SIG-M5 treated with dmso at 0.1 percent for 504 hours (cell line): ENCODE measurements around the gene MATN4.

Experiments
- DNase-seq: peaks from one replicate; lab custom pipeline; 2025; ENCODE audit not compliant: unreplicated experiment; lab: John Stamatoyannopoulos, UW

The MATN4 gene

DNA sequence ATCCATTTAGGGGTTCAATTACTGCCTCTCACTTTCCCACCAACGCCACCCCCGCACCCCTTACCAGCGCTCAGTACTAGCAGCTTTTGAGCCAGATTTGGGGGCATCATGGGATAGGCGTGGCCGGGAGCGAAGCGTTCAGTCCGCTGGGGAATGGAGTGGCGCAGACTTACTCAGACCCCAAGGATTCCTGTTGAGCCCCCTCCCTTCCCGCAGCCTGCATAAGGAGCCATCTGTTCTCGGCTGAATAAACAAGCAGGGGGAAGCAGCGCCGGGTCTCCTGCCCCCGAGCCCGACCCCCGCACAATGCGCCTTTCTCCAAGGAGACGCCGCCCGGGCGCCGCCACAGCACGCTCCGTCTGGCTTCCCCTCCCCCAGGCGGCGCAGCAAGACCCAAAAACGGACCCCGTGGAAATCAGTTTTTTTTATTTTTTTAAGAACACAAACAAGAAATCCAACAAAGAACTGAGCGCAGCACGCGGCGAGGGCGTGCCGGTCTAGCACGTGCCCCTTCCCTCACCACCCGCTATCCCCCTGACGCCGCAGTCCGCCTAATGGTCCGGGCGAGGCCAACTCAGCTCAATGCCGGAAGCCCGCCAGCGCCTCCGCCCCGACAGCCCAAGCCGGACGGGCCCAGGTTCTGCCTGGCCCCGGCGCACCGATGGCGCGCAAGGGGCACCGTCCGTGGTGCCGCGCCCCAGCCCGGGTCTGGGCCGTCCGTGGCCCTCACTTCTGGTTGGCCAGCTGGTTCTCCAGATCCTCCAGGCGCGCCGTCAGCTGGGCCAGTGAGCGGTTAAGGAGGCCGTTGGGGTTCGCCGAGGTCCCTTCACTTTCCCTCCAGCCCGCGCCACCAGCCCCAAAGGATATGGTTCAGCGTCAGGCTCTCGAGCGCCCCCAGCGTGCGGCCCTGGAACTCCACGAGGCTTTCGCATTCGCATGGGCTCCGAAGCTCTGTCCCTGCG, 14.8 kb downstream of the MATN4 start:
- peak; percentile 71 for DNase-seq

DNA sequence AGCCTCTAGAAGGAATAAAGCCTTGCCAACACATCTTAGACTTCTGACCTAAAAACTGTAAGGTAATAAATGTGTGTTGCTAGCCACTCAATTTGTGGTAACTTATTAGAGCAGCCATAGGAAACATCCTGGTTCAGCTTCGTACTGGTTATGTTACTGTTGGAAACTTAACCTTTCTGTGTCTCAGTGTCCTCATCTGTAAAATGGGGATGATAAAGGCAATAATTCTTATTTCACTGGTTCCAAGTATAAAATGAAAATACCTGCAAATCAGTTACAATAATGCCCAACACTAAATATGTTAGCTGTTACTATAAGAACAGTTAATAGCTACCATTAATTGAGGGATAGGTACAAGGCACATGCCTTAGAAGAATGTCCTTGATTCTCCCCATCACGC, 15.8 kb downstream of the MATN4 start:
- no peak for DNase-seq

DNA sequence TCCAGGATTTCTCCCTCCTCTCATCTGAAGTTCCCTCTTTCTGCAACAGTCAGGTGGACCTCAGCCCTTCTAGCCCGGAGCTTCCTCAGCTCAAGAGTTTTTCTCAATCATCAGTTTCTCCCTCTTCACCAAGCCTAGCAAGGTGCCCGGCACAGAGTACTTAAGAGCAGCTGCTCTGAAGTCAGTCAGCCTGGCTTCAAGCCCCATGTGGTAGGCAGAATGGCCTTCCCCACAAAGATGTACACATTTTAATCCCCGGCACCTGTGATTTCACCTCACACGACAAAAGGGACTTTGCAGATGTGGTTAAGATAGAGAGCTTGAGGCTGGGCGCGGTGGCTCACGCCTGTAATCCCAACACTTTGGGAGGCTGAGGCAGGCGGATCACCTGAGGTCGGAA, 16.6 kb downstream of the MATN4 start:
- no peak for DNase-seq

DNA sequence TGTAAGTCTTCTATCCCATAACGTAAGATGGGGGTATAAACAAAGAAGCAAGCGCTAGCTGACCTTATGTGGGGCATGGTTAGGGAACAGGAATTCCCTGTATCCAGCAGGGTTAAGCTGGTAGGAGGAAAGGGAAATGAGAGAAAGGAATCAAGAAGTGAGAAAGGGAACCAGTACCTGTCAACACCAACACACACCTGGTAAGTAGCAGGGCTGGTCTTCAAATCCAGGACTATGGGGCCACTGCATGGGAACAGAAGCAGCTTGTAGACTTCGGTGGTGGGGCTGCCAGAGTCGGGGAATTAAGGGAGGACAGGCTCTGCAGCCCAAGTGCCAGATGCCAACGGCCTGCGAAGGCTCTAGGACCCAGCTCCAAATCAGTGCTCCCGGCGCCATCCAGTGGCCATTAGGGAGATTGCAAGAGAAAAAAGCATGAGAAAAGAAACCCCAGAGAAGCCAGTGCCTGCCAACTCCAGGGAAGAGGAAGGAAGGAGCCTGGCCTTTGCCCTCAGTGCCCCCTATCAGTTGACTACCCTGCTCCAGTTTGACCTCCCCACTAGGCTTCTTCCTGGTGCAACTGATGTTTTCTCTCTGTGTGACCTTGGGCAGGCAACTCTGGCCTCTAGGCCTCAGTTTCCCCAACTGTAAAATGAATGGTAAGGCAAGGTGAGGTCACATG, 17.3 kb downstream of the MATN4 start:
- peak; percentile 83 for DNase-seq

DNA sequence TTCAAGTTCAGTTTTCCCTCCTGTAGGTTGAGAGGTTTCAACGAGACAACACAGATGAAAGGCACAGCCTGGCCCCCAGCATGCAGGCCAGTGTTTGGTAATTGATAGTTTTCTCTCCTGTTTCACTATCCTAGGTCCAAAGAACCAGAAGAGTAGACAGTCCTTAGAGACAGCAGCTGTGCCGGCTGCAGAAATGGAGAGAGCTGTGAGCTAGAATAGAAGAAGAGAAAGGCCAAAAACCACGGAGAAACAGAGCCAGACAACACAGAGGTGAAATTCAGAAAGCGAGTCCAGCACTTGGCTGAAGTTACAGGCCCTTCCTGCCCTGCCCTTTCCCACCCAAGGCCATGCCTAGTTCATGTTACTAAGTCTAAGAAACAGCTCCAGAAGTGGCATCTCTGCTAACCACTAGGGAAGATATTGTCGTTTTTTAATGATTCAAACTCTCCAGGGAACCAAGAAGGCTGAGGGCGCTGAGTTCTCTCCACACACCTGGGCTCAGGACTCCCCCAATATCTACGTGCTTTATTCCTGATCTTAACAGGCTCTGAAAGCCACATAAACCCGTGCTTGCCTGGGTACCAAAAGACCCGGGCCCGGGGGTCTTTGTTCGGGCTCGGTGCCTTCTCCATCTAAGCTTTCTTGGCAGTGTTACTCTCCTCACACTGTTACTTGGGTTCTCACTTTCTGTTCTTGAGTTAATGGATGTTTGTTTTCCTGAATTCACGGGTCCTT, 18.0 kb downstream of the MATN4 start:
- DNase-seq: no peak

DNA sequence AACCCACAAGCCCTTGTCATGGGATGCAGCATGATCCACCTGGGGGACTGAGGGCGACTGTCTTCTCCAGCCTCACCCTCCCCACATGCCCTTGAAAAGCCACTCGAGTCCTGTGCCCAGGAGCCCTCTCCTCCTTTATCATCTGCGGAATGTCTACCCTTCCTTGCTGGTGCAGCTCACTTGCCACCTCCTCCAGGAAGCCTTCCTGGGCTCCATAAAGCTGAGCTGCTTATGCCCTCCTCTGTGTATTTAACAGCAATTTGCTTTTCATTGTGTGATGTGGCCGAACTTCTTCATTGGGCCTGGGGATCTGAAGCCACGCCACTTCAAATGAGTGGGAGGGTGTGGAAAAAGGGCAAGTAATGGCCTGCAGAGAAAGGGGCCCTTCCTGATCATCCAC, 19.2 kb downstream of the MATN4 start:
- DNase-seq: no peak

DNA sequence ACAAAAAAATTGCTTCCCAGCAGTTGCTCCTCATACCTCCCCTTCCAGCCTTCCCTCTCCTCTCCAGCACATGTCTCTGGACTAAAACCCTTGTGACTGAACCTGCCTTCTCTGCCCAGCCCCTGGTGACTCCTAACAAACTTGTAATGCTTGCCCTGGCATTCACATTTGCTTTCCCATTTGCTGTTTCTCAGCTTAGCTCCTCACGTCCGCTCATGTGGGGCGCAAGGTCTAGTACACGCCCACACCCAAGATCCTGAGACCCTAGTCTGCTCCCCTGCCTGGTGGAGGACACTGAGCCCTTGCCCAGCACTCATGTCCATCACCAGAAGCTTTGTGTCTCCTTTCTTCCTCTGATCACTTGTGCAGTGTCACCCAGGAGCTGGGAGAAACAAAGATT, 19.7 kb downstream of the MATN4 start:
- DNase-seq: no peak

DNA sequence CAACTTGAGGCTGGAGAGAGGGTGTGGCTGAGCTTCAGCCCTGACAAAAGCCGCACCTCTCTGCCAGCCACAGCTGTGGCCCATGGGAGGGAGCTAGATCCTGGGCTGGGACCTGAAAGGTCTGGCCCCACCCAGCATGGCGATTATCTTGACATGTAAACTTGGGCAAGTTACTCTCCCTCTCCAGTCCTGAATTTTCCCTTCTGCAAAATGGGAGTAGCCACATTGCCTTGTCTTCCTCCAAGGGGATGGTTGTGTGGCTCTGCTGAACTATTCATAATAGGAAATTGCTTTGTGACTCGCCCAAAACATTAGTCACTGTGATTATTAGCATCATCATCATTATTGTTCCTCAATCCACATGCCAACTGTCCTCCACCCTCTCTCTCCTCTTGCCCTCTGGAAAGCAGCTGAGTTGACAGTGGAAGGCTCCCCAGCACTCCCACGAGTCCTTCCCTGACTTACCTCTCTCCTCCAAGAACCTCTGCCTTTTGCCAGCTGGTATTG, 24.5 kb downstream of the MATN4 start:
- no peak for DNase-seq

DNA sequence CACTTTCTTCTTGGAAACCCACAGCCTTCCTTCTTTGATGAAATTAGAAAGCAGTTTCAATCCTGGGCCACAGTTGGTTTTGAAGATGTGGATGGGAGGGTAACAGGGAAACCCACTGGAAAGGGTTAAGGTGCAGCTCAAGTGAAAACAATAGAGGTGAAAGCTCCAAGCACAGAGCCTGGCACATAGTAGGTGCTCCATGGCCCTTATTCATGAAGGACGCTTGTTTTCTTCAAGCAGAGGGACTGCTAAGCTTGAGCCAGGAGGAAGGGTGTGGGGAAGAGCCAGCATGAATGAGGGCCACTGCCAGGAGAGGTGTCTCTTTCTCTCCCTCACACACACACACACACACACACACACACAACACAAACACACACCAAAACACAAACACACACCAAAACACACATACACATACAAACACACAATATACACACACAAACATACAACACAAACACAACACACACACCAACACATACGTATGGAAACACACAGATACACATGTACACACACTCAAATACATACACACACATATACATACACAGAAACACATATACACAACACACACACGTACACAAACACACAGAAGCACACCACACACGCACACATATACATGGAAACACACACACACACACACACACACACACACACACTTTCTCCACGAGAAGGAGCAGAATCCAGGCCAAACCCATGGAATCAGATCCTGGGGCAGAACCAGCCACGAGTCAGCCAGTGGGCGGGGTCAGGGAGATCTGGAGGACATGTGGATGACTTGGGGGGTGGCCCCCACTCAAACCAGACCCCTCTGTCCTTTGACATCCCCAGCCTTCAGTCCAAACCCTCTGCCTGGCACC, 25.2 kb downstream of the MATN4 start:
- DNase-seq: no peak

DNA sequence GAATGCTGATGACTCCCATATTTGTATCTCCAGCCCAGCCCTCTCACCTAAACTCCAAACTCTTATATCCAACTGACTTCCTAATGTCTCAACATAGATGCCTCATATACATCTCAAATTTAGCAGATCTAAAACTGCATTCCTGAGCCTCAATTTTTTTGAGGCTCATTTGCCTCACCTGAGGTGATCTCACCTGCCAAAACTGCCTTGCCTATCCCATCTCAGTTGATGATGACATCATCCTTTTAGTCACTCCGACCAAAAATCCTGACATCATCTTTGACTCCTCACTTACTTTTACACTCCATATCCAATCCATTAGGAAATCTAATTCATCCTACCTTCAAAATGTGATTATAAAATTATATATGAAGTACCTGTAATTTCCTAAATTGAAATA, 28.1 kb downstream of the MATN4 start:
- DNase-seq: no peak

DNA sequence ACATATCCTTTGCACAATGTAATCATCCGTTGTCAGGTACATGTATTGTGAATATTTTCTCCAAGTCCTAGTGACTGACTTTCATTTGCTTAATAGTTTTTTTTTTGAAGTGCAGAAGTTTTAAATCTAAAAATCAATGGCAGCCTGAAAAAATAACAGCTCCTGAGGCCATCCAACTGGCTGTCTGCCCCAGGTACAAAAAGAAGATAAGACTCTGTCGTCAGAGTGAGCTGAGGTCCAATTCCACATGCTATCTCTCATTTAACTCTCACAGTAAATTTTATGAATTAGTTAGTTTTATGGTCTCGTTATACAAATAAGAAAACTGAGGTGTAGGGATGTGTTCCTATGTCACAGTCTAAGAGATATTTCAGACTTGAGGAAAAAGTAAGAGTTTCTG, 32.8 kb downstream of the MATN4 start:
- DNase-seq: no peak

DNA sequence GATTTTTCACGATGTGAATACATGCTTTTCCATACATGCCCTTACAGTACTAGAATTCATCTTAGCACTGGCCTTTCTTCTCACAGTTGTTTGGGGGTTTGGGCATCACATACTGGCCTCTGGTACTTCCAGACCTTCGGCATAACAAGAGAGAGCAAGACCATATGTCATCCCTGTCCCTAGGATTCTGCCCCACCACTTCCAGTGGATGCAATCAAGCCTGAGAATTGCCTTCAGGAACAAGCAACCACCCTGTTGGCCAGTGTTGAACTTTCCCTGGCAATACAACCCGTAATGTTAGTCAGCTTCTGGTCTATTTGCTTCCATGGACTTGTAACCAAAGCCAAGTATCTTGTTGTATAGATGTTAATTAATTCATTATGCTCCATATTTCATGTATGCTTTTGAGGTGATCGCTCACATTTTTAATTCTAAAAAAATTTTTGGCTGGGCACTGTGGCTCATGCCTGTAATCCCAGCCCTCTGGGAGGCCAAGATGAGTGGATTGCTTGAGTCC, 38.3 kb downstream of the MATN4 start:
- no peak for DNase-seq

DNA sequence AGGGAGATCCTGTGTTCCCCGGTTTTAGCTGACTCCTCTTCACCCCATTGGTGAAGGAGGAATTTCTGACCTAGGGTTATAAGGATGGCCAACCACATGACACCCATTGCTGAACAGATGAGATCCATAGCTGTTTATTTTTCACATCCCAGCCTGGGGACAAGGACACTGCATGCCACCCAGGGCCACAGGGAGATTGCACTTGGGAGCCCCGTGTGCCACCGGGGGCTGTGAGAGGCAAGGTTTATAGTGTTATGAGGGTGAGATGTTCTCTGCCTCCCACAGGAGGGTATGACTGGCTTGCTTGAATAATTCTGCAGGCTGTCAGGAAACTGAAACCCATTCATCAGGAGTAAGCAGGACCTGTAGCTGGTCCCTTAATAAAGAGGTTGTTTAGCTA, 39.0 kb downstream of the MATN4 start:
- no peak for DNase-seq

DNA sequence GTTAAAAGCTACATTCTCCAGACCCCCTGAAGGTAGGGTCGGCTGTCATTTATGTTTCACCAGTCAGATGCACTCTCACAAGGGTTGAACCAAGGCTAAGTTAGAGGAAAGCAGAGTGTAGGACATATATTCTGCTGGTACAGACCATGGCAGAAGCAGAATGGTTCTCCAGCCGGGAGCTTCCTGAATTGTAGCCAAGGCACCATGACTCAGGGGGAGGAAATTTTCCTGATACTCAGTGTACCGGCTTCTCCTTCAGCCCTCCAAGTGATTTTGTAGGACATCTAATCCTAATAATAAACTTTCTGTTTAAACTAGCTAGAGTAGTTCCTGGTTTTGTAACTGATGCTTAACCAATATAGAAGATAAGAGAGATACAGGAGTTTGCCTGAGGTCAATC, 39.6 kb downstream of the MATN4 start:
- no peak for DNase-seq

DNA sequence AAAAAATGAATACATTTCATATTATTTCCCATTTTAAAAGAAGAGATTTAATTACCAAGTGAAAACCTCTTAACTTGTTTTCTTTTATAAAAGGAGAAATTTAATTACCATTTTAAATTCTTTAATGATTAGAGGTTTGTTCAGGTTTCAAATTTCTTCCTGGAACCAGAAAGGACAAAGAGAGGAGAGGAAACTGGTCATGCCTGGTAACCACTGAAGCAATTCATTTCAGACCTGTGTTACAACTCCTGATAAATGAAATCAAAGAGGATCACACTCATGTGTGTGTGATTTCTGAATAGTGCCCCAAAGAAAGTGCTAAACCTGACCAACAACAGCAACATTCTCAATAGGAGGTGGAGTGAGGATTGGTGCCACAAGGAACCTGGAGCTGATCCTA, 41.1 kb downstream of the MATN4 start:
- DNase-seq: no peak

DNA sequence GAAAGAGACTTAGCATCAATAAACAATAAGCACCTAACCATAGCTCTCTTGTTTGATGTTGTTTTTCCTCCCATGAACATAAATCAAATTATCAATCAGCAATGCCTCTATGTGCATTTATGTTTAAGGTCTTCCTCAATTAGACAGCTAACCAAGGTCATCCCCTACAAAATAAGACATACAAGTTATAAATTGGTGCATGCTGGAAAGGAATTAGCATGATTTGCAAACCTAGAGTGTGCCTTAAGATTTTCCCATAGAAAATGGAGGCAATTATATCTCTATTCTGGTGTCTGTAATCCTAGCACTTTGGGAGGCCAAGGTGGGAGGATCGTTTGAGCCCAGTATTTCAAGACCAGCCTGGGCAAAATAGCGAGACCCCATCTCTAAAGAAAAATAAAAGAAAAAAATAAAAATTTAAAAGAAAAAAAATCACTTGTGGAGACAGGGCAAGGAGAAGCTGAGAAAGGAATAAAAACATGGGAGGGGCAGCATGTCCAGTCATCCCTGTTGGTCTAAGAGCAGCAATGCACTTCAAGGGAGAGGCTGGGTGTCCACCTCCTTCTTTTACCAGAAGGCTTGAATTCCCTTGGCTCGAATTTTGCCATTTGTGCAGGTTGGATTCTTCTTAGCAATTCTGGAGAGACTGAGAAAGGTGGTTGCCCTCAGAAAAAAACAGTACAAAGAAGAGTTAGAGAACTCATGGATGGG, 44.4 kb downstream of the MATN4 start:
- DNase-seq: no peak

DNA sequence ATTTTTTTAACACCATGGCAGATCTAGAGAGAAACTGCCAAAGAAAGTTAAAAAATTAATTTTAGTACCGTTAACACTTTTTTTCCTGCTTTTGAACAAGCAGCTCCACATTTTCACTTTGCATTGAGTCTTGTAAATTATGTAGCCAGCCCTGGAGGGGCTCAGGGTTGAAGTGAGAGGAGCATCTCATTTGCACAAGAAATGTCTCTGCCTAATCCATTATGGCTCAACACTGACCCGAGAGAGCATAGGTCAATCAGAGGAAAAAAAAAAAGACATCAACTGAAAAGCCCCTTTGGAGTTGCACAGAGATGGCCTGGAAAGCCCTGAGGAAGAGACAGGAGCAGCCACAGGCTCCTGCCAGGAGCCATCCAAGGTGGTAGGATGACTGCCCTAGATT, 49.4 kb downstream of the MATN4 start:
- DNase-seq: no peak

DNA sequence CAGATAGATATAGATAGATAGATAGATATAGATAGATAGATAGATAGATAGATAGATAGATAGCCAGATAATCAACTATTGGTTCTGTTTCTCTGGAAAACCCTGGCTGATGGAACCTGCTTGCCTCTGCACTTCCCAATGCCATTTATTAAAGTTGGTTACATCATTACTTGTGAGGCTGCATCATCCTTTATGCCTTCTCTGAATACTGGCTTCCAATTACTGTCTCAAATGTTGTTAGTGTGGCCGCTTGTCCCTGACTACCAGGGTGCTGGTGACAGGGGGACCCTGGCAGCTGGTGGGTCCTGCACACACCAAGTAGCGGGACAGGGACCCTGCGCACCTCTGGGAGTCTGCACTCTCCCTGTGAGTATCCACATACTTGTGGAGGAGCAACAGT, 49.8 kb downstream of the MATN4 start:
- DNase-seq: no peak

DNA sequence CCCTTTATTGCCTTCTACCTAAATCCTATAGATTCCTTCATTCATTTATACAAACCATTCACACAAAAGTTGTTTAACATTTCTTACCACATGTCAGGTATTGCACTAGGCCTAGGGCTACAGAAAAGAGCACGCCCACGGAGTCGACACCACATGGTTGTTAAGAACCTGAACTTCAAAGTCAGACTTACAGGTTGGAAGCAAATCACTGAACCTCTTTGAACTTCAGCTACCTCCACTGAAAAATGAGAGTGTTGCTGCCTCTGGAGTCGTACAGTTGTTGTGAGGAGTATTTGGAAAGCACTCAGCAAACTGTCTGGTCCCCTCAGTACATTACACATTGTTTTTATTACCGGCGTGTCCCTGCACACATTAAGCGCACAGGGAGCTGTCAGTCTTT, 50.4 kb downstream of the MATN4 start:
- DNase-seq: no peak

DNA sequence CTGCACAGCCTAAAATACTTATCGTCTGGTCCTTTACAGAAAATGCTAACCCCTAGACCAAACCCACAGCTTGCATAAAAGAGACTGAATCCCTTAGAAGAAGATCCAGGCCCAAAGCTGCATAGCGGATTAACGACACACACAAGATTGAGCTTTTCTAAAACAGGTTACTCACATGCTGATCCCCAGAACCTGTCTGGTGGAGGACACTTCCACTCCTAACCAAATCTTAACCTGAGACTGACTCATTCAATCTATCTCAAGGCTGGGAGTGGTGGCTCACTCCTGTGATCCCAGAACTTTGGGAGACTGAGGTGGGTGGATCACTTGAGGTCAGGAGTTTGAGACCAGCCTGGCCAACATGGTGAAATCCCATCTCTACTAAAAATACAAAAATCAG, 50.9 kb downstream of the MATN4 start:
- no peak for DNase-seq
